ENCODE data around the gene WDR4. TPM values are rescaled to one million over a fixed set of nuclear protein-coding genes. Genes with fewer than 3 reads are reported as not detected.
"Not testable (repeated sequence)": the region's sequence is repeated elsewhere in the genome, so short reads cannot be mapped to it uniquely, and the experiment has no call there.

Gene WDR4, protein sequence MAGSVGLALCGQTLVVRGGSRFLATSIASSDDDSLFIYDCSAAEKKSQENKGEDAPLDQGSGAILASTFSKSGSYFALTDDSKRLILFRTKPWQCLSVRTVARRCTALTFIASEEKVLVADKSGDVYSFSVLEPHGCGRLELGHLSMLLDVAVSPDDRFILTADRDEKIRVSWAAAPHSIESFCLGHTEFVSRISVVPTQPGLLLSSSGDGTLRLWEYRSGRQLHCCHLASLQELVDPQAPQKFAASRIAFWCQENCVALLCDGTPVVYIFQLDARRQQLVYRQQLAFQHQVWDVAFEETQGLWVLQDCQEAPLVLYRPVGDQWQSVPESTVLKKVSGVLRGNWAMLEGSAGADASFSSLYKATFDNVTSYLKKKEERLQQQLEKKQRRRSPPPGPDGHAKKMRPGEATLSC
- total RNA-seq (10 to 100 TPM; 24.4 to 39.1 (median 30.5) TPM), polyA plus RNA-seq (10 to 100 TPM; 10.4 TPM), total RNA-seq (18.0 reads per million, percentile 48 among the genes with 10 or more reads in this experiment)

- ATAC-seq (peak; percentile 97), DNase-seq (peak; percentile 97 to 100 (median 99))
- Histone ChIP-seq H3K4me3 (ENCODE audit: low read length) (peak within 1 kb of the TSS; percentile 66), H3K27me3 (ENCODE audit: control insufficient read depth in 2 of 2, insufficient read depth in 2 of 2, low read length in 2 of 2) (no peaks in the 10 kb centered on the region), H3K4me1 (ENCODE audit: control insufficient read depth in 2 of 2, insufficient read depth in 2 of 2, low read length in 2 of 2) (peaks cover 12 to 15% of the 10 kb centered on the region in 2 donors), H3K36me3 (ENCODE audit: control insufficient read depth in 2 of 3, insufficient read depth in 3 of 3, low read length in 3 of 3) (peaks cover 0 to 13% (median 0%) of the 10 kb centered on the region in 3 experiments), H3K9me3 (ENCODE audit: control insufficient read depth in 2 of 3, low read length in 3 of 3) (no peaks in the 10 kb centered on the region), H3K27ac (ENCODE audit: low read depth, low read length) (peak within 1 kb of the TSS; percentile 85)
- peaks cover 17 to 41% (median 29%) of the 10 kb centered on the region in 7 donors for H3K4me1 Mint-ChIP-seq
- H3K27ac Mint-ChIP-seq: peak within 1 kb of the TSS; percentile 94 to 100 (median 98)
- CTCF ChIA-PET: no interaction called here
- peaks cover 0 to 6% (median 0%) of the 10 kb centered on the region in 5 donors for H3K27me3 Mint-ChIP-seq
- H3K9me3 Mint-ChIP-seq: peaks cover 0 to 6% (median 0%) of the 10 kb centered on the region in 11 donors
- POLR2A ChIA-PET: interaction anchor here (0.7 to 4.2 kb wide), 5 partner anchors 11 to 817 kb away, joined by 3 to 44 read pairs (median 3); partner anchors contain the start of gene NDUFV3
- H3K36me3 Mint-ChIP-seq: peaks cover 0 to 10% (median 4%) of the 10 kb centered on the region in 5 donors
- intact Hi-C loops (cut with micrococcal nuclease): loop anchor here (1.0 to 2.0 kb wide), 5 partner anchors 14 to 781 kb away; partner anchors contain the start of genes NDUFV3 (in 2 of the 2), PKNOX1 (in 1 of the 2) and RSPH1 (in 1 of the 2)
- H3K4me3 Mint-ChIP-seq: peak within 1 kb of the TSS; percentile 93 to 99 (median 97)
Measured at GRCh38 chr21:42878993-42879787, at the start of gene WDR4. TSS of gene WDR4 (minus strand) at chr21:42879539. CDS start at chr21:42879495, 44 bp downstream.

- POLR2A ChIA-PET: interaction anchor here (1.0 kb wide), 1 partner anchor 14 kb away, joined by 3 read pairs; no protein-coding TSS in a partner anchor
- H3K4me3 ChIP-seq (ENCODE audit: low read length); H3K27me3 Mint-ChIP-seq; ATAC-seq; H3K9me3 ChIP-seq (ENCODE audit: control insufficient read depth in 2 of 3, low read length in 3 of 3); CTCF ChIA-PET; DNase-seq; H3K4me3 Mint-ChIP-seq; H3K9me3 Mint-ChIP-seq; H3K27ac ChIP-seq (ENCODE audit: low read depth, low read length); H3K36me3 ChIP-seq (ENCODE audit: control insufficient read depth in 2 of 3, insufficient read depth in 3 of 3, low read length in 3 of 3); H3K36me3 Mint-ChIP-seq; intact Hi-C loops (cut with micrococcal nuclease); H3K27me3 ChIP-seq (ENCODE audit: control insufficient read depth in 2 of 2, insufficient read depth in 2 of 2, low read length in 2 of 2): not testable (repeated sequence)
- Mint-ChIP-seq H3K27ac (peak overlapping the region in 2 of 9 donors; percentile 59 to 72), H3K4me1 (peaks cover 10 to 25% (median 20%) of the 10 kb centered on the region in 7 donors)
- H3K4me1 ChIP-seq (ENCODE audit: control insufficient read depth in 2 of 2, insufficient read depth in 2 of 2, low read length in 2 of 2): peaks cover 9 to 17% of the 10 kb centered on the region in 2 donors
Measured at GRCh38 chr21:42927474-42928200, 48.3 kb upstream of the WDR4 start.

DNA sequence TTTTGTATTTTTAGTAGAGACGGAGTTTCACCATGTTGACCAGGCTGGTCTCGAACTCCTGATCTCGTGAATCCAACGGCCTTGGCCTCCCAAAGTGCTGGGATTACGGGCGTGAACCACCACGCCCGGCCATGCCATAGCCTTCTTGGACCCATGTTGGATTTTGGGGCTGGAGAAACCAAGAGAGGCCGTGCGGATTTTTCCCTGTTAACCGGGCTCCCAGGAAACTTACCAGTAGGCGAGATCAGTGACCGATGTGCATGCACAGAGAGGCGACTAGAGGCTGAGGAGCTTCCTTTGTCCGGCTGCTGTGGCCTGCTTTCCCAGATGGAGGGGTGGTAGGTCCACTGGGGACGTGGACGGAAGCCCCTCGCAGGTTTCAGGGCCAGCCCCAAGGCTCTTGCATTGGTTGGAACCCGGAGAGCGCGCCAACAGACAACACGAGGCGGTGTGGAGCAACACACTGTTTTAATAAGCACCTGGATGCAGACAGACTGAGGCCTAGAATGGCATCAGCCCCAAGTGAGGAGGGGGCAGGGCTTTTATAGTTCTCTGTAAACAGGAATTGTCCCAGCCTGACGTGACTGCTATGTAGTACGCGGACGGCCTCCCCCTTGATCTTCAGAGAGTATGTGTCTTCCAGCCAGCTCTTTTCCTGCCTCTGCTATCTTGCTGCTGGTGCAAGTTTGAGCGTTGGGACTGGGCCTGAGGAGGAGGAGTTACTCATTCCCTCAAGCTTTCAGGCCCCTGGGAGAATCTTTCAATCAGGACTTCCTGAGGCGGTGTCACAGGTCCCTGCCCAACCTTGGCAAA lies 46.0 kb upstream of the WDR4 start, which contains the start of gene ERVH48-1:
ERVH48-1 (minus strand) TSS at position 517 of the 813 bp plus-strand sequence. CDS start 6,624 bp downstream, outside the sequence.
- no peaks in the 10 kb centered on the region for H3K9me3 ChIP-seq (ENCODE audit: control insufficient read depth in 2 of 3, low read length in 3 of 3)
- H3K27ac ChIP-seq (ENCODE audit: low read depth, low read length): peak within 1 kb of the TSS; percentile 61
- no peaks in the 10 kb centered on the region for H3K36me3 Mint-ChIP-seq
- H3K4me1 Mint-ChIP-seq: peaks cover 10 to 25% (median 20%) of the 10 kb centered on the region in 7 donors
- no peaks in the 10 kb centered on the region for H3K27me3 ChIP-seq (ENCODE audit: control insufficient read depth in 2 of 2, insufficient read depth in 2 of 2, low read length in 2 of 2)
- no peak within 1 kb of the TSS for H3K4me3 ChIP-seq (ENCODE audit: low read length)
- peak; percentile 74 for ATAC-seq
- H3K4me3 Mint-ChIP-seq: peak within 1 kb of the TSS in 5 of 10 donors; percentile 3 to 85 (median 52)
- peaks cover 0 to 1% (median 0%) of the 10 kb centered on the region in 11 donors for H3K9me3 Mint-ChIP-seq
- H3K36me3 ChIP-seq (ENCODE audit: control insufficient read depth in 2 of 3, insufficient read depth in 3 of 3, low read length in 3 of 3): no peaks in the 10 kb centered on the region
- no peaks in the 10 kb centered on the region for H3K27me3 Mint-ChIP-seq
- peak in 7 of 9 donors; percentile 49 to 72 (median 63) for DNase-seq
- peak within 1 kb of the TSS; percentile 33 to 96 (median 80) for H3K27ac Mint-ChIP-seq
- ChIA-PET POLR2A (no interaction called here), CTCF (no interaction called here)
- intact Hi-C loops (cut with micrococcal nuclease): no loop called here
- H3K4me1 ChIP-seq (ENCODE audit: control insufficient read depth in 2 of 2, insufficient read depth in 2 of 2, low read length in 2 of 2): peaks cover 9 to 17% of the 10 kb centered on the region in 2 donors

- H3K27ac ChIP-seq (ENCODE audit: low read depth, low read length): no peak overlapping the region
- peaks cover 0 to 1% (median 0%) of the 10 kb centered on the region in 11 donors for H3K9me3 Mint-ChIP-seq
- no peak overlapping the region for H3K4me3 ChIP-seq (ENCODE audit: low read length)
- H3K4me1 ChIP-seq (ENCODE audit: control insufficient read depth in 2 of 2, insufficient read depth in 2 of 2, low read length in 2 of 2): peaks cover 9 to 17% of the 10 kb centered on the region in 2 donors
- no peaks in the 10 kb centered on the region for H3K36me3 Mint-ChIP-seq
- DNase-seq: no peak
- ChIA-PET POLR2A (no interaction called here), CTCF (no interaction called here)
- H3K4me3 Mint-ChIP-seq: peak overlapping the region in 6 of 10 donors; percentile 25 to 85 (median 56)
- intact Hi-C loops (cut with micrococcal nuclease): loop anchor here in 1 of 2 donors (5.0 kb wide), 2 partner anchors 48 to 723 kb away; partner anchors contain the start of gene PKNOX1
- no peaks in the 10 kb centered on the region for H3K9me3 ChIP-seq (ENCODE audit: control insufficient read depth in 2 of 3, low read length in 3 of 3)
- H3K27me3 Mint-ChIP-seq: no peaks in the 10 kb centered on the region
- ATAC-seq: no peak
- H3K4me1 Mint-ChIP-seq: peaks cover 10 to 25% (median 20%) of the 10 kb centered on the region in 7 donors
- no peaks in the 10 kb centered on the region for H3K36me3 ChIP-seq (ENCODE audit: control insufficient read depth in 2 of 3, insufficient read depth in 3 of 3, low read length in 3 of 3)
- no peaks in the 10 kb centered on the region for H3K27me3 ChIP-seq (ENCODE audit: control insufficient read depth in 2 of 2, insufficient read depth in 2 of 2, low read length in 2 of 2)
- peak overlapping the region in 8 of 9 donors; percentile 33 to 92 (median 75) for H3K27ac Mint-ChIP-seq
Measured at GRCh38 chr21:42924433-42924751, 45.1 kb upstream of the WDR4 start.

DNA sequence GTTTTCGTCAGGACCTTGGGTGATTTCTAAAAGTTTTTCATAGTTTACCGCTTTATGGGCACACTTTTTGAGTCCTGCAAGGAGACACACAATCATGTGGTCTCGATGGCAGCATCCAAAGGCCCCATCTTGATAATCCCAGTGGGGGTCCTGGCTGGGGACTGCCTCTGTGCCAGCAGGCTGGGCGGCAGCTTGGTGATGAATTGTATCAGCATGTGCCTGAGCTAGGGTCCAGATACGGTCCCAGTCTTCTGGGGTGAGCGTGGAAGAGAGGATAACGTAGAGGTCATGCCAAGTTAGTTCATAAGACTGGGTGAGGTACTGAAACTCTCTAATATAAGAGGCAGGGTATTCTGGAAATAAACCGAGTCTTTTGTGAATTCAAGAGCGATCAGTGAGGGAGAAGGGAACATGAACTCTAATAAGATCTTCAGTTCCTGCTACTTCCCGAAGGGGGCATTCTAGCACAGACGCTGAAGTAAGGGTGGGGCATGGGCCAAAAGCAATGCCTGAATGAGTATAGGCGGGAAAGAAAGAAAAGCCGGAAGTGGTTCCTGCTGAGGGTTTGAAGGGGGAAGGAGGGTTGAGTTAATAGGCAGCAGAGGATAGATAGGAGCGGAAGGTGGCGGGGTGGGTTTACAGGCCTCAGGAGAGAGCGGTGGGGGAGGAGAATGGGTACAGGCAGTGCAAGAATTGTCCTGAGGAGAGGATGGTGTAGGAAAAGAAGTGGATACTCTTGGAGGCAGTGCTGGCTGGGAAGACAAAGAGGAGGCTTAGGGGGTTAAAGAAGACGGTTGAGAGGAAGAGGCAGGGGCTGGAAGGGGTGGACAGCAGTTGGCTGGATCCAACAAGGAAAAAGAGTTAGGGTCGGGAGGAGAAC lies 44.5 kb upstream of the WDR4 start:
- peaks cover 9 to 17% of the 10 kb centered on the region in 2 donors for H3K4me1 ChIP-seq (ENCODE audit: control insufficient read depth in 2 of 2, insufficient read depth in 2 of 2, low read length in 2 of 2)
- no peak overlapping the region for H3K27ac ChIP-seq (ENCODE audit: low read depth, low read length)
- no peaks in the 10 kb centered on the region for H3K36me3 ChIP-seq (ENCODE audit: control insufficient read depth in 2 of 3, insufficient read depth in 3 of 3, low read length in 3 of 3)
- H3K27ac Mint-ChIP-seq: peak overlapping the region; percentile 33 to 92 (median 75)
- DNase-seq (peak; percentile 19 to 84 (median 75)), ATAC-seq (peak; percentile 91)
- intact Hi-C loops (cut with micrococcal nuclease): loop anchor here (1.0 to 5.0 kb wide), 4 partner anchors 49 to 724 kb away; partner anchors contain the start of gene PKNOX1 (in 2 of the 2)
- H3K4me3 Mint-ChIP-seq: peak overlapping the region in 9 of 10 donors; percentile 25 to 85 (median 60)
- H3K9me3 ChIP-seq (ENCODE audit: control insufficient read depth in 2 of 3, low read length in 3 of 3): no peaks in the 10 kb centered on the region
- ChIA-PET POLR2A (no interaction called here), CTCF (no interaction called here)
- H3K27me3 ChIP-seq (ENCODE audit: control insufficient read depth in 2 of 2, insufficient read depth in 2 of 2, low read length in 2 of 2): no peaks in the 10 kb centered on the region
- peaks cover 0 to 1% (median 0%) of the 10 kb centered on the region in 11 donors for H3K9me3 Mint-ChIP-seq
- H3K4me1 Mint-ChIP-seq: peaks cover 10 to 25% (median 20%) of the 10 kb centered on the region in 7 donors
- no peaks in the 10 kb centered on the region for H3K36me3 Mint-ChIP-seq
- H3K4me3 ChIP-seq (ENCODE audit: low read length): peak overlapping the region; percentile 22
- no peaks in the 10 kb centered on the region for H3K27me3 Mint-ChIP-seq
